IMR-90 (cell line): ENCODE data around the gene DDN. TPM values are rescaled to one million over a fixed set of nuclear protein-coding genes. Genes with fewer than 3 reads are reported as not detected.

Experiments used
- ATAC-seq: fragments of 200-7000 bp; cut with Tn5 transposase; 2 replicates; pipeline ENCODE4 v1.9.1; 2020; ENCODE audit warnings: low read depth, mild to moderate bottlenecking, moderate library complexity
- BruUV-seq: library from RNA; stranded (reverse); fragments of 400-500 nt; replicated peaks from 2 replicates; lab custom pipeline; 2021; lab: Mats Ljungman, UMichigan
- CTCF ChIA-PET: fragments of 300-600 bp; formaldehyde crosslinking; extraction: SDS; loops from one replicate; lab custom pipeline; 2021; ENCODE audit warnings: antibody characterized with exemption; lab: Yijun Ruan, JAX
- POLR2A ChIA-PET: fragments of 300-600 bp; sonication (Branson Sonifier 250); formaldehyde crosslinking; loops from one replicate; lab custom pipeline; 2022; ENCODE audit warnings: antibody characterized with exemption; ENCODE audit not compliant: unreplicated experiment; lab: Charles Lee
- DNase-seq: peaks from one replicate; pipeline ENCODE4 v3.0.0; 2013
- H2AFZ ChIP-seq: replicated peaks from 2 replicates; pipeline ENCODE3; 2013; ENCODE audit warnings: low read length, mild to moderate bottlenecking; ENCODE audit not compliant: poor library complexity
- H2AK5ac ChIP-seq: 2 replicates; pipeline ENCODE4 v1.6.1; 2013; ENCODE audit warnings: low read depth, low read length, inconsistent platforms
- H2AK9ac ChIP-seq: replicated peaks from 2 replicates; pipeline ENCODE3; 2013; ENCODE audit warnings: mild to moderate bottlenecking, low read depth, low read length, moderate library complexity; ENCODE audit not compliant: poor library complexity
- H2BK120ac ChIP-seq: 2 replicates; pipeline ENCODE4 v1.6.1; 2013; ENCODE audit warnings: low read depth, low read length, inconsistent platforms
- H2BK15ac ChIP-seq: 3 replicates; pipeline ENCODE4 v1.6.1; 2013; ENCODE audit warnings: low read depth, low read length, inconsistent platforms
- H2BK20ac ChIP-seq: 2 replicates; pipeline ENCODE4 v1.6.1; 2013; ENCODE audit warnings: low read depth, mild to moderate bottlenecking, inconsistent platforms, low read length, moderate library complexity
- H2BK5ac ChIP-seq: 2 replicates; pipeline ENCODE4 v1.6.1; 2013; ENCODE audit warnings: mild to moderate bottlenecking, low read depth, low read length, inconsistent platforms; ENCODE audit not compliant: poor library complexity, severe bottlenecking
- H3K14ac ChIP-seq: replicated peaks from 2 replicates; pipeline ENCODE4 v1.6.1; 2013; ENCODE audit warnings: low read depth, low read length, inconsistent platforms
- H3K18ac ChIP-seq: 2 replicates; pipeline ENCODE4 v1.6.1; 2013; ENCODE audit warnings: low read depth, low read length, control low read depth
- H3K23ac ChIP-seq: 2 replicates; pipeline ENCODE4 v1.6.1; 2013; ENCODE audit warnings: low read depth, low read length, inconsistent platforms
- H3K27ac ChIP-seq: 2 replicates; pipeline ENCODE4 v1.5.1; 2013; ENCODE audit warnings: mild to moderate bottlenecking, control low read depth, low read length; ENCODE audit not compliant: insufficient read depth
- H3K27me3 ChIP-seq: 2 replicates; pipeline ENCODE4 v1.6.1; 2013; ENCODE audit warnings: low read length; ENCODE audit not compliant: control insufficient read depth, insufficient read depth
- H3K36me3 ChIP-seq: 2 replicates; pipeline ENCODE4 v1.6.1; 2013; ENCODE audit warnings: low read length, mixed read lengths; ENCODE audit not compliant: control insufficient read depth, insufficient read depth
- H3K4ac ChIP-seq: 2 replicates; pipeline ENCODE4 v1.6.1; 2013; ENCODE audit warnings: low read depth, low read length, inconsistent platforms
- H3K4me1 ChIP-seq: 2 replicates; pipeline ENCODE4 v1.6.1; 2013; ENCODE audit warnings: low read length, mixed read lengths; ENCODE audit not compliant: control insufficient read depth, insufficient read depth
- H3K4me2 ChIP-seq: 2 replicates; pipeline ENCODE4 v1.6.1; 2013; ENCODE audit warnings: low read depth, mild to moderate bottlenecking, control low read depth, low read length, moderate library complexity
- H3K4me3 ChIP-seq: 2 replicates; pipeline ENCODE4 v1.5.1; 2013; ENCODE audit warnings: low read depth, mild to moderate bottlenecking, control low read depth, low read length, moderate library complexity; ENCODE audit not compliant: insufficient read depth
- H3K56ac ChIP-seq: 2 replicates; pipeline ENCODE4 v1.6.1; 2013; ENCODE audit warnings: low read length, inconsistent platforms; ENCODE audit not compliant: insufficient read depth; ENCODE audit errors: extremely low read depth
- H3K79me1 ChIP-seq, 2 experiments: 2 replicates each; pipeline ENCODE4 v1.6.1; 2013; ENCODE audit warnings: low read length in 2 of 2, inconsistent platforms in 1 of 2, low read depth in 1 of 2
- H3K9ac ChIP-seq: 2 replicates; pipeline ENCODE4 v1.6.1; 2013; ENCODE audit warnings: low read depth, low read length, control low read depth
- H3K9me1 ChIP-seq: 2 replicates; pipeline ENCODE4 v1.6.1; 2013; ENCODE audit warnings: low read length, inconsistent platforms; ENCODE audit not compliant: insufficient read depth
- H3K9me3 ChIP-seq: 2 replicates; pipeline ENCODE4 v1.6.1; 2013; ENCODE audit warnings: low read length; ENCODE audit not compliant: control insufficient read depth, insufficient read depth
- H4K20me1 ChIP-seq: 2 replicates; pipeline ENCODE4 v1.6.1; 2013; ENCODE audit warnings: low read length, inconsistent platforms; ENCODE audit not compliant: insufficient read depth
- H4K5ac ChIP-seq: 2 replicates; pipeline ENCODE4 v1.6.1; 2013; ENCODE audit warnings: mild to moderate bottlenecking, low read depth, low read length, control low read depth
- H4K8ac ChIP-seq, 2 experiments: 2 replicates each; pipeline ENCODE4 v1.6.1; 2013; ENCODE audit warnings: low read depth in 2 of 2, low read length in 2 of 2, control low read depth in 1 of 2, inconsistent platforms in 1 of 2
- H4K91ac ChIP-seq: 2 replicates; pipeline ENCODE4 v1.6.1; 2013; ENCODE audit warnings: low read depth, low read length, inconsistent platforms; ENCODE audit not compliant: insufficient read depth
- CHD1 ChIP-seq: IDR thresholded peaks from 2 replicates; pipeline ENCODE4 v1.6.1; 2012; ENCODE audit warnings: low read depth, low read length, improper control_type of control experiment
- MAZ ChIP-seq: IDR thresholded peaks from 2 replicates; pipeline ENCODE4 v1.6.1; 2012; ENCODE audit warnings: low read depth, mild to moderate bottlenecking, low read length, improper control_type of control experiment, moderate library complexity, borderline replicate concordance
- RAD21 ChIP-seq: IDR thresholded peaks from 2 replicates; pipeline ENCODE4 v1.6.1; 2012; ENCODE audit warnings: low read length, improper control_type of control experiment
- SMC3 ChIP-seq: fragments of 150-350 bp; IDR thresholded peaks from 2 replicates; pipeline ENCODE4 v1.6.1; 2016; ENCODE audit warnings: low read depth, mild to moderate bottlenecking, antibody characterized with exemption, low read length, moderate library complexity
- WGBS, 2 experiments: methylation state at CpG; one replicate each; pipeline versions ENCODE4 v1.1.5 to v1.1.7; 2013; ENCODE audit warnings: missing lambda C conversion rate in 2 of 2; ENCODE audit not compliant: insufficient read length in 1 of 2; ENCODE audit errors: extremely low coverage in 2 of 2; 5-methylcytosine and 5-hydroxymethylcytosine counted together
- dilution Hi-C: fragments of 300-500 bp; cut with HindIII; formaldehyde crosslinking; loops from one replicate; pipeline ENCODE4 v1.14.3; 2018; ENCODE audit warnings: low sequenced_read_pairs; ENCODE audit not compliant: unreplicated experiment
- in situ Hi-C: fragments of 300-500 bp; cut with MboI; formaldehyde crosslinking; loops from 3 replicates; pipeline ENCODE4 v1.14.3; 2019; ENCODE audit warnings: low sequenced_read_pairs, inconsistent platforms, mixed read lengths
- intact Hi-C: fragments of 100-400 bp; cut with micrococcal nuclease; formaldehyde crosslinking; loops from 2 replicates; pipeline ENCODE4 v1.10.0; 2022
- polyA plus RNA-seq, 3 experiments: library from polyadenylated mRNA; depleted of rRNA; stranded (reverse); fragments of >200 nt; gene quantifications; 2 replicates each; pipeline ENCODE4 v1.2.3, GENCODE V29; 2012; ENCODE audit warnings: low replicate concordance in 1 of 3
- total RNA-seq: library from RNA; depleted of rRNA; stranded (reverse); fragments of >200 nt; gene quantifications from 2 replicates; pipeline ENCODE4 v1.2.3, GENCODE V29; 2012
- TF ChIP-seq, protein P1 (sequence below): conservative IDR thresholded peaks from 2 replicates; pipeline ENCODE4 v1.5.1; 2012; ENCODE audit warnings: mild to moderate bottlenecking, low read depth, low read length, improper control_type of control experiment

Gene DDN
- total and polyA plus RNA-seq, 2 of the 4 experiments (the other 2 are of a cell fraction): 0.18 to 0.21 TPM

DNA sequence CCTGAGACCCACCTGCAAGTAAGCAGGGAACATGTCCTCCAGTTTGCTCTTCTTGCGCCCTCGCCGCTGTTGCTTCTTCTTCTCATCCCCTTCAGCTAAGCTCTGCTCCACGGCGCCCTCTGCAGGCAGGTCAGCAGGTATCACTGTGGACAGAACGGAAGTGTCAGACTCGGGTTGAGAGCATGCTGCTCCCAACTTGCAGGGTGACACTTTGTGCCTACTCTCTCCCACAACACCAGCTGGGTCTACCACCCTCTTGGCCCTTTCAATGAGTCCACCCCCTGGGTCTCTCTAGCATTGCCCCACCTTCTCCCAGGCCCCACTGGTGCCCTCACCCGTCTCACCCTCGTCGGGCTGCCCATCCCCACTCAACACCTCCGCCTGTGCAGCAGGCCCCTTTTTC lies 44.7 kb upstream of the DDN start:
- Histone ChIP-seq H3K9ac (no peak overlapping the region), H4K8ac (no peak overlapping the region), H3K18ac (no peak overlapping the region), H3K79me1 (peaks cover 34 to 47% of the 10 kb centered on the region in 2 experiments), H2BK15ac (no peak overlapping the region), H3K14ac (no peak overlapping the region), H4K5ac (no peak overlapping the region), H3K23ac (no peak overlapping the region), H2BK20ac (no peak overlapping the region), H2BK5ac (no peak overlapping the region), H3K4me3 (no peak overlapping the region), H2AFZ (peak overlapping the region; percentile 58), H4K20me1 (peaks cover 30% of the 10 kb centered on the region), H3K4me2 (no peak overlapping the region), H2AK9ac (peak overlapping the region; percentile 7), H2BK120ac (no peak overlapping the region), H3K27ac (no peak overlapping the region), H3K56ac (no peak overlapping the region), H3K4ac (no peak overlapping the region), H2AK5ac (no peak overlapping the region), H3K4me1 (no peaks in the 10 kb centered on the region), H3K27me3 (no peaks in the 10 kb centered on the region), H3K9me1 (no peaks in the 10 kb centered on the region), H4K91ac (no peak overlapping the region), H3K36me3 (peaks cover 85% of the 10 kb centered on the region), H3K9me3 (no peaks in the 10 kb centered on the region)
- 56% methylated on average over 7 of the region's 11 CpGs; no CpG with 5 or more reads in 1 of the 2 experiments for WGBS, 2 experiments
- TF ChIP-seq MAZ: no peak
- TF ChIP-seq CHD1: no peak
- peak; percentile 20; the same call in 1 of the 2 replicates for TF ChIP-seq SMC3
- TF ChIP-seq, protein P1, sequence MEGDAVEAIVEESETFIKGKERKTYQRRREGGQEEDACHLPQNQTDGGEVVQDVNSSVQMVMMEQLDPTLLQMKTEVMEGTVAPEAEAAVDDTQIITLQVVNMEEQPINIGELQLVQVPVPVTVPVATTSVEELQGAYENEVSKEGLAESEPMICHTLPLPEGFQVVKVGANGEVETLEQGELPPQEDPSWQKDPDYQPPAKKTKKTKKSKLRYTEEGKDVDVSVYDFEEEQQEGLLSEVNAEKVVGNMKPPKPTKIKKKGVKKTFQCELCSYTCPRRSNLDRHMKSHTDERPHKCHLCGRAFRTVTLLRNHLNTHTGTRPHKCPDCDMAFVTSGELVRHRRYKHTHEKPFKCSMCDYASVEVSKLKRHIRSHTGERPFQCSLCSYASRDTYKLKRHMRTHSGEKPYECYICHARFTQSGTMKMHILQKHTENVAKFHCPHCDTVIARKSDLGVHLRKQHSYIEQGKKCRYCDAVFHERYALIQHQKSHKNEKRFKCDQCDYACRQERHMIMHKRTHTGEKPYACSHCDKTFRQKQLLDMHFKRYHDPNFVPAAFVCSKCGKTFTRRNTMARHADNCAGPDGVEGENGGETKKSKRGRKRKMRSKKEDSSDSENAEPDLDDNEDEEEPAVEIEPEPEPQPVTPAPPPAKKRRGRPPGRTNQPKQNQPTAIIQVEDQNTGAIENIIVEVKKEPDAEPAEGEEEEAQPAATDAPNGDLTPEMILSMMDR: peak; percentile 49
- 0 out of 2 replicates have a peak, but pooled peaks have one; percentile 11 for TF ChIP-seq RAD21
- dilution Hi-C loops (no loop called here), in situ Hi-C loops (no loop called here), intact Hi-C loops (no loop called here)
- CTCF ChIA-PET: interaction anchor here (0.6 to 1.0 kb wide), 2 partner anchors 21 to 86 kb away, joined by 3 read pairs; no protein-coding TSS in a partner anchor
- ATAC-seq (peak; percentile 80), DNase-seq (peak; percentile 40)
- no TSS peak for BruUV-seq
- POLR2A ChIA-PET: no interaction called here
